H9 (cell line): ENCODE results near the gene PCMT1. TPM values are rescaled to one million over a fixed set of nuclear protein-coding genes. Genes with fewer than 3 reads are reported as not detected.

ENCODE experiments used
- DNase-seq: peaks from one replicate; pipeline ENCODE4 v3.0.0-alpha.2; 2017
- H2AFZ ChIP-seq: one replicate; pipeline ENCODE4 v1.6.1; 2013; ENCODE audit warnings: mild to moderate bottlenecking, low read length, control low read depth, moderate library complexity
- H2AK5ac ChIP-seq: 2 replicates; pipeline ENCODE4 v1.6.1; 2013; ENCODE audit warnings: low read length, control low read depth, mixed read lengths; ENCODE audit not compliant: insufficient read length
- H2BK120ac ChIP-seq: one replicate; pipeline ENCODE4 v1.6.1; 2013; ENCODE audit warnings: low read depth, mild to moderate bottlenecking, low read length, control low read depth, inconsistent platforms; ENCODE audit not compliant: poor library complexity, severe bottlenecking
- H2BK12ac ChIP-seq: 2 replicates; pipeline ENCODE4 v1.6.1; 2013; ENCODE audit warnings: low read length, control low read depth, mixed read lengths, low read depth; ENCODE audit not compliant: insufficient read length
- H2BK15ac ChIP-seq: 2 replicates; pipeline ENCODE4 v1.6.1; 2013; ENCODE audit warnings: low read depth, low read length, control low read depth
- H2BK20ac ChIP-seq: one replicate; pipeline ENCODE4 v1.6.1; 2013; ENCODE audit warnings: low read depth, mild to moderate bottlenecking, low read length, control low read depth, inconsistent platforms; ENCODE audit not compliant: poor library complexity, severe bottlenecking
- H2BK5ac ChIP-seq: 2 replicates; pipeline ENCODE4 v1.6.1; 2013; ENCODE audit warnings: low read length, control low read depth, mixed read lengths; ENCODE audit not compliant: insufficient read length
- H3K14ac ChIP-seq: 2 replicates; pipeline ENCODE4 v1.6.1; 2013; ENCODE audit warnings: low read length, control low read depth; ENCODE audit not compliant: insufficient read depth
- H3K18ac ChIP-seq: 2 replicates; pipeline ENCODE4 v1.6.1; 2013; ENCODE audit warnings: low read depth, mild to moderate bottlenecking, mixed read lengths, low read length, control low read depth; ENCODE audit not compliant: insufficient read length
- H3K23ac ChIP-seq: 2 replicates; pipeline ENCODE4 v1.6.1; 2013; ENCODE audit warnings: low read length, control low read depth, mixed read lengths, low read depth; ENCODE audit not compliant: insufficient read length
- H3K23me2 ChIP-seq: 2 replicates; pipeline ENCODE4 v1.6.1; 2013; ENCODE audit warnings: low read depth, mild to moderate bottlenecking, mixed read lengths, low read length, control low read depth; ENCODE audit not compliant: insufficient read length, poor library complexity, severe bottlenecking
- H3K27ac ChIP-seq: 2 replicates; pipeline ENCODE4 v1.5.1; 2013; ENCODE audit warnings: low read length, control low read depth, mixed read lengths, low read depth; ENCODE audit not compliant: insufficient read length
- H3K27me3 ChIP-seq: 2 replicates; pipeline ENCODE4 v1.6.1; 2013; ENCODE audit warnings: low read length, control low read depth, inconsistent platforms; ENCODE audit not compliant: insufficient read depth
- H3K4ac ChIP-seq: 2 replicates; pipeline ENCODE4 v1.6.1; 2013; ENCODE audit warnings: low read depth, mild to moderate bottlenecking, control low read depth, inconsistent platforms, low read length, moderate library complexity
- H3K4me1 ChIP-seq: 2 replicates; pipeline ENCODE4 v1.6.1; 2013; ENCODE audit warnings: low read length, control low read depth, inconsistent platforms; ENCODE audit not compliant: insufficient read depth
- H3K4me2 ChIP-seq: 2 replicates; pipeline ENCODE4 v1.6.1; 2013; ENCODE audit warnings: low read length, control low read depth, mixed read lengths; ENCODE audit not compliant: insufficient read length, insufficient read depth
- H3K56ac ChIP-seq: 2 replicates; pipeline ENCODE4 v1.6.1; 2013; ENCODE audit warnings: low read depth, mild to moderate bottlenecking, mixed read lengths, low read length, control low read depth; ENCODE audit not compliant: insufficient read length
- H3K79me1 ChIP-seq: 2 replicates; pipeline ENCODE4 v1.6.1; 2013; ENCODE audit warnings: low read depth, mild to moderate bottlenecking, moderate library complexity, low read length, control low read depth, inconsistent platforms; ENCODE audit not compliant: insufficient read depth, poor library complexity, severe bottlenecking
- H3K79me2 ChIP-seq: 2 replicates; pipeline ENCODE4 v1.6.1; 2013; ENCODE audit warnings: low read length, control low read depth, inconsistent platforms; ENCODE audit not compliant: insufficient read depth
- H3K9ac ChIP-seq: 2 replicates; pipeline ENCODE4 v1.6.1; 2013; ENCODE audit warnings: low read length, control low read depth, mixed read lengths; ENCODE audit not compliant: insufficient read length; ENCODE audit errors: extremely low read depth
- H3K9me3 ChIP-seq: one replicate; pipeline ENCODE4 v1.6.1; 2013; ENCODE audit warnings: low read depth, low read length, inconsistent platforms; ENCODE audit not compliant: control insufficient read depth
- H3T11ph ChIP-seq: one replicate; pipeline ENCODE4 v1.6.1; 2013; ENCODE audit warnings: mild to moderate bottlenecking, low read length, control low read depth, inconsistent platforms
- H4K20me1 ChIP-seq: one replicate; pipeline ENCODE4 v1.6.1; 2013; ENCODE audit not compliant: control insufficient read depth, insufficient read length, insufficient read depth
- H4K5ac ChIP-seq: 2 replicates; pipeline ENCODE4 v1.6.1; 2013; ENCODE audit warnings: low read depth, mild to moderate bottlenecking, mixed read lengths, low read length, control low read depth; ENCODE audit not compliant: insufficient read length
- H4K8ac ChIP-seq: replicated peaks from 2 replicates; pipeline ENCODE4 v1.6.1; 2013; ENCODE audit warnings: low read length, control low read depth, mixed read lengths, low read depth; ENCODE audit not compliant: insufficient read length
- H4K91ac ChIP-seq: 2 replicates; pipeline ENCODE4 v1.6.1; 2013; ENCODE audit warnings: low read depth, mild to moderate bottlenecking, moderate library complexity, mixed read lengths, low read length, control low read depth; ENCODE audit not compliant: insufficient read length
- H3K27ac Mint-ChIP-seq, 3 experiments: 2 replicates in 2 of 3; 3 replicates in 1 of 3; pipeline ENCODE4 v1.8.0; 2020 to 2021; ENCODE audit warnings: mixed read lengths in 3 of 3, mild to moderate bottlenecking in 1 of 3, moderate library complexity in 1 of 3
- H3K27me3 Mint-ChIP-seq: 2 replicates; pipeline ENCODE4 v1.8.0; 2021; ENCODE audit warnings: low read depth, mild to moderate bottlenecking, moderate library complexity, mixed read lengths
- H3K36me3 Mint-ChIP-seq, 3 experiments: 2 replicates in 2 of 3; 3 replicates in 1 of 3; pipeline ENCODE4 v1.8.0; 2020 to 2021; ENCODE audit warnings: low read depth in 3 of 3, mixed read lengths in 3 of 3; ENCODE audit not compliant: insufficient read depth in 1 of 3
- H3K4me1 Mint-ChIP-seq, 2 experiments: 2 replicates each; pipeline ENCODE4 v1.8.0; 2020; ENCODE audit warnings: mixed read lengths in 2 of 2
- H3K4me3 Mint-ChIP-seq, 2 experiments: 2 replicates in 1 of 2; 3 replicates in 1 of 2; pipeline ENCODE4 v1.8.0; 2020 to 2021; ENCODE audit warnings: mild to moderate bottlenecking in 2 of 2, mixed read lengths in 2 of 2, moderate library complexity in 1 of 2
- H3K9me3 Mint-ChIP-seq, 2 experiments: 2 replicates in 1 of 2; 3 replicates in 1 of 2; pipeline ENCODE4 v1.8.0; 2020; ENCODE audit warnings: mild to moderate bottlenecking in 2 of 2, mixed read lengths in 2 of 2, moderate library complexity in 1 of 2
- WGBS: extraction: QIAGEN DNeasy Blood & Tissue Kit; methylation state at CpG from one replicate; pipeline ENCODE4 v1.1.7; 2013; ENCODE audit warnings: missing lambda C conversion rate, low lambda C conversion rate, mixed read lengths; ENCODE audit not compliant: insufficient read length; ENCODE audit errors: extremely low coverage; 5-methylcytosine and 5-hydroxymethylcytosine counted together
- total RNA-seq: library from RNA; stranded (reverse); gene quantifications from 2 replicates; pipeline ENCODE4 v1.2.1, GENCODE V29; 2021
- TF ChIP-seq, protein P1 (sequence below): fragments of 200-600 bp; sonication (generic); conservative IDR thresholded peaks from 3 replicates; pipeline ENCODE4 v1.8.0; 2021; ENCODE audit warnings: antibody characterized with exemption, mild to moderate bottlenecking

Gene PCMT1
- total RNA-seq, 1 experiment from 2014 or later, result 98.3 TPM

GRCh38 chr6:149755300-149756260, 6.0 kb downstream of the PCMT1 start:
- H3K9me3 Mint-ChIP-seq, result no peaks in the 10 kb centered on the region
- peaks cover 3% of the 10 kb centered on the region in 2 experiments for H3K4me1 Mint-ChIP-seq
- no peak overlapping the region for H2BK20ac ChIP-seq
- no peak overlapping the region for H2AFZ ChIP-seq
- peaks cover 0 to 10% (median 5%) of the 10 kb centered on the region in 3 experiments; a peak in 5 of 7 replicates for H3K36me3 Mint-ChIP-seq
- no peak for DNase-seq
- H4K91ac ChIP-seq, result no peak overlapping the region
- H3K27ac Mint-ChIP-seq, result peak overlapping the region in 1 of 3 experiments; percentile 52; a peak in 2 of 7 replicates
- no peak overlapping the region for H3K4me3 Mint-ChIP-seq
- H2AK5ac ChIP-seq, result no peak overlapping the region
- H2BK5ac ChIP-seq, result no peak overlapping the region
- H4K8ac ChIP-seq, result no peak overlapping the region
- no peak overlapping the region for H3K56ac ChIP-seq
- no peaks in the 10 kb centered on the region for H3K23me2 ChIP-seq
- no peaks in the 10 kb centered on the region for H3K27me3 Mint-ChIP-seq
- WGBS, result no CpG with 5 or more reads among the region's 9 CpGs
- H3K18ac ChIP-seq, result no peak overlapping the region
- no peaks in the 10 kb centered on the region for H4K20me1 ChIP-seq
- H3K9ac ChIP-seq, result no peak overlapping the region
- no peak overlapping the region for H3K27ac ChIP-seq
- H3K4me2 ChIP-seq, result no peak overlapping the region
- no peaks in the 10 kb centered on the region for H3K4me1 ChIP-seq
- peaks cover 25% of the 10 kb centered on the region; the same call in 1 of the 2 replicates for H3K79me2 ChIP-seq
- H3T11ph ChIP-seq, result no peak overlapping the region
- no peak overlapping the region for H2BK12ac ChIP-seq
- H3K79me1 ChIP-seq, result no peaks in the 10 kb centered on the region
- no peak overlapping the region for H2BK15ac ChIP-seq
- no peak overlapping the region for H3K4ac ChIP-seq
- H3K23ac ChIP-seq, result no peak overlapping the region
- H4K5ac ChIP-seq, result no peak overlapping the region
- no peak overlapping the region for H2BK120ac ChIP-seq
- no peaks in the 10 kb centered on the region for H3K27me3 ChIP-seq
- no peaks in the 10 kb centered on the region for H3K9me3 ChIP-seq
- TF ChIP-seq, protein P1, sequence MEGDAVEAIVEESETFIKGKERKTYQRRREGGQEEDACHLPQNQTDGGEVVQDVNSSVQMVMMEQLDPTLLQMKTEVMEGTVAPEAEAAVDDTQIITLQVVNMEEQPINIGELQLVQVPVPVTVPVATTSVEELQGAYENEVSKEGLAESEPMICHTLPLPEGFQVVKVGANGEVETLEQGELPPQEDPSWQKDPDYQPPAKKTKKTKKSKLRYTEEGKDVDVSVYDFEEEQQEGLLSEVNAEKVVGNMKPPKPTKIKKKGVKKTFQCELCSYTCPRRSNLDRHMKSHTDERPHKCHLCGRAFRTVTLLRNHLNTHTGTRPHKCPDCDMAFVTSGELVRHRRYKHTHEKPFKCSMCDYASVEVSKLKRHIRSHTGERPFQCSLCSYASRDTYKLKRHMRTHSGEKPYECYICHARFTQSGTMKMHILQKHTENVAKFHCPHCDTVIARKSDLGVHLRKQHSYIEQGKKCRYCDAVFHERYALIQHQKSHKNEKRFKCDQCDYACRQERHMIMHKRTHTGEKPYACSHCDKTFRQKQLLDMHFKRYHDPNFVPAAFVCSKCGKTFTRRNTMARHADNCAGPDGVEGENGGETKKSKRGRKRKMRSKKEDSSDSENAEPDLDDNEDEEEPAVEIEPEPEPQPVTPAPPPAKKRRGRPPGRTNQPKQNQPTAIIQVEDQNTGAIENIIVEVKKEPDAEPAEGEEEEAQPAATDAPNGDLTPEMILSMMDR, result no peak
- no peak overlapping the region for H3K14ac ChIP-seq
